Neural progenitor cell (in vitro differentiated cells): Measurements from ENCODE around the gene FAM3B. TPM values are rescaled to one million over a fixed set of nuclear protein-coding genes. Genes with fewer than 3 reads are reported as not detected.

Source experiments
- DNase-seq: peaks from one replicate; pipeline ENCODE4 v3.0.0-alpha.2; 2016; ENCODE audit warnings: low spot score
- H2AFZ ChIP-seq: fragments of 200-600 bp; sonication (generic); replicated peaks from 2 replicates; pipeline ENCODE4 v1.6.1; 2016; ENCODE audit warnings: antibody characterized with exemption
- H3F3A ChIP-seq: fragments of 200-600 bp; sonication (generic); 2 replicates; pipeline ENCODE4 v1.6.1; 2016; ENCODE audit warnings: antibody characterized with exemption, low read depth
- H3K27ac ChIP-seq: fragments of 200-600 bp; sonication (generic); 2 replicates; pipeline ENCODE4 v1.5.1; 2016; ENCODE audit warnings: mild to moderate bottlenecking
- H3K27me3 ChIP-seq: fragments of 200-600 bp; sonication (generic); 2 replicates; pipeline ENCODE4 v1.6.1; 2016; ENCODE audit warnings: mild to moderate bottlenecking, moderate library complexity
- H3K36me3 ChIP-seq: fragments of 200-600 bp; sonication (generic); 2 replicates; pipeline ENCODE4 v1.5.1; 2016
- H3K4me1 ChIP-seq: fragments of 200-600 bp; sonication (generic); 2 replicates; pipeline ENCODE4 v1.6.1; 2016; ENCODE audit warnings: mixed run types
- H3K4me2 ChIP-seq: fragments of 200-600 bp; sonication (generic); 2 replicates; pipeline ENCODE4 v1.6.1; 2016
- H3K4me3 ChIP-seq: fragments of 200-600 bp; sonication (generic); 2 replicates; pipeline ENCODE4 v1.5.1; 2016
- H3K79me2 ChIP-seq: fragments of 200-600 bp; sonication (generic); 2 replicates; pipeline ENCODE4 v1.6.1; 2016; ENCODE audit warnings: low read depth
- H3K9ac ChIP-seq: fragments of 200-600 bp; sonication (generic); 2 replicates; pipeline ENCODE4 v1.6.1; 2016
- H3K9me3 ChIP-seq: fragments of 200-600 bp; sonication (generic); 2 replicates; pipeline ENCODE4 v1.5.1; 2016; ENCODE audit warnings: low read depth
- H4K20me1 ChIP-seq: fragments of 200-600 bp; sonication (generic); 2 replicates; pipeline ENCODE4 v1.6.1; 2016; ENCODE audit warnings: low read depth
- H3K27ac Mint-ChIP-seq: 3 replicates; pipeline ENCODE4 v1.8.0; 2021; ENCODE audit warnings: mixed read lengths
- H3K27me3 Mint-ChIP-seq: 2 replicates; pipeline ENCODE4 v1.8.0; 2022; ENCODE audit warnings: low read depth, mild to moderate bottlenecking, inconsistent platforms, moderate library complexity, mixed read lengths; ENCODE audit not compliant: insufficient read depth
- H3K36me3 Mint-ChIP-seq: 3 replicates; pipeline ENCODE4 v1.8.0; 2021; ENCODE audit warnings: mixed read lengths
- H3K4me1 Mint-ChIP-seq: 3 replicates; pipeline ENCODE4 v1.8.0; 2021; ENCODE audit warnings: mixed read lengths
- H3K4me3 Mint-ChIP-seq: 3 replicates; pipeline ENCODE4 v1.8.0; 2021; ENCODE audit warnings: mild to moderate bottlenecking, moderate library complexity, mixed read lengths
- H3K9me3 Mint-ChIP-seq: 3 replicates; pipeline ENCODE4 v1.8.0; 2020; ENCODE audit warnings: mixed read lengths
- CTCF ChIP-seq: fragments of 200-600 bp; sonication (generic); IDR thresholded peaks from 2 replicates; pipeline ENCODE4 v1.5.1; 2017; ENCODE audit warnings: antibody characterized with exemption, mild to moderate bottlenecking
- EZH2 ChIP-seq: fragments of 200-600 bp; sonication (generic); IDR thresholded peaks from 2 replicates; pipeline ENCODE4 v1.6.1; 2017; ENCODE audit warnings: antibody characterized with exemption, mild to moderate bottlenecking, moderate library complexity
- EZH2phosphoT487 ChIP-seq: fragments of 200-600 bp; sonication (generic); IDR thresholded peaks from 2 replicates; pipeline ENCODE4 v1.6.1; 2017; ENCODE audit warnings: antibody characterized with exemption
- total RNA-seq: library from RNA; depleted of rRNA; stranded (reverse); fragments of >200 nt; gene quantifications from 2 replicates; pipeline ENCODE4 v1.2.3, GENCODE V29; 2015; ENCODE audit warnings: low replicate concordance

FAM3B gene
- total RNA-seq, 1 donor from 2014 or later, result not detected

DNA sequence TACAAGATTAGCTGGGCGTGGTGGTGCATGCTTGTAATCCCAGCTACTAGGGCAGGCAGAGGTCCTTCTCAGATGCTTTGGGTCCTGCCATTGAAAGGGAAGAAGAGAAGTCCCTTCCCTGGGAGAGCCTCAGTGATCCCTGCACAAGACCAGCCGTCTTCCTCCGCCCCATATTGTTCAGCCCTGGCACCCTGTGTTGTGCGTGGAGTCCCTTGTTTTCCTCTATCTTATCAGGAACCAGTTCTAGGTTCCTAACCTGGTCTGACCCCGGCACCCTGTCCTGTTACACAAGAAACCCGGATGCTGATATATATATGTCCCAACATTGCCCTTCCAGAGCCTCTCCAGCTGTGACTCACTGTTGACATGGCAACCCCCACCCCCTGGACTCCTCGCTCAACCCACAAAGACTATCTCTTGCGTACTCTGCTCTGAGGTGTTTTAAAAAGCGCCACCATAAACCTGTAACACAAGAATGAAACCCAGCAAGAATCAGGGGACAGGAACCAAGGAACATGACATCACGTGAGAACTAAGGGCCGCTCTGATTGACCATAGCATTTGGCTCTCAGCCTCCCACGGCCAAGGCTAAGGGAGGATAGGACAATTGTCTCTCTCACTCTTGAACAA lies 50.0 kb downstream of the FAM3B start:
- DNase-seq, result no peak
- H2AFZ ChIP-seq, result no peak overlapping the region
- H3K4me2 ChIP-seq, result no peak overlapping the region
- H4K20me1 ChIP-seq, result no peaks in the 10 kb centered on the region
- H3K36me3 ChIP-seq, result no peaks in the 10 kb centered on the region
- H3F3A ChIP-seq, result no peaks in the 10 kb centered on the region
- H3K4me1 Mint-ChIP-seq, result no peaks in the 10 kb centered on the region
- H3K79me2 ChIP-seq, result no peaks in the 10 kb centered on the region
- no peaks in the 10 kb centered on the region for H3K9me3 Mint-ChIP-seq
- no peak overlapping the region for H3K9ac ChIP-seq
- no peaks in the 10 kb centered on the region for H3K9me3 ChIP-seq
- peaks cover 4% of the 10 kb centered on the region for H3K4me1 ChIP-seq
- H3K4me3 ChIP-seq, result no peak overlapping the region
- TF ChIP-seq CTCF (no peak), EZH2phosphoT487 (no peak), EZH2 (no peak)
- no peak overlapping the region for H3K4me3 Mint-ChIP-seq
- peaks cover 17% of the 10 kb centered on the region for H3K27me3 Mint-ChIP-seq
- no peak overlapping the region for H3K27ac ChIP-seq
- no peaks in the 10 kb centered on the region for H3K36me3 Mint-ChIP-seq
- no peak overlapping the region for H3K27ac Mint-ChIP-seq
- H3K27me3 ChIP-seq, result no peaks in the 10 kb centered on the region

DNA sequence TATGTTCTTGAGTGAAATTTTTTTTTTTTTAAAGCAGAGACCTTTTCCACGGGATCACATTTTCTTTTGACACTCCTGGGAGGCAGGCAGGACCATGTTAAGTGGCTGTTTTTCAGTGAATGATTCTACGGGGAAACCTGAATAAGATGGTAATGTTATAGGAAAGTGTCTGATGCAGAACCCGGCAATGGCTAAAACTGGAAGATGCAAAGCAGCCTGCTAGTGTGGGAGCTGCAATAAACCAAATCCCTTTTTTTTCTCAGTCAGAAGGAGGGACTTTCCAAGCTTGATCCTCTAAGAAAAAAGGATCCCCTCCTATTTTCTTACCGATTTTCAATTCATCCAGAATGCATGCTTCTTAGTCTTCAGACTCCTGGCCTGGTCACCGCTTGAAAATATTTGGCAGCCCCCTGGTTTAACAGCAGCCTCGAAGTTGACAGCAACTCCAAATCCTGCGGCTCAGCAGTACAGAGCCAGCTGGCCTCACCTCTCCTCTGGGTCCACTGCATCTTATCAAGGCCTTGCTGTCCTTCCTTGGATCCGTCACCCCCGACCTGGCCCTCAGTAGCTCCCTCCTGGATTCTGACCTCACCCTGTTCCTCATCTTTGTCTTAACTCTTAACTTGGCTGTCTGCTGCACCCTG lies 50.8 kb downstream of the FAM3B start:
- Histone ChIP-seq H3K4me2 (no peak overlapping the region), H4K20me1 (no peaks in the 10 kb centered on the region), H3K27me3 (no peaks in the 10 kb centered on the region), H3K27ac (no peak overlapping the region), H3F3A (no peaks in the 10 kb centered on the region), H3K9me3 (no peaks in the 10 kb centered on the region), H3K79me2 (no peaks in the 10 kb centered on the region), H3K4me3 (no peak overlapping the region), H3K36me3 (no peaks in the 10 kb centered on the region), H2AFZ (no peak overlapping the region), H3K9ac (no peak overlapping the region), H3K4me1 (peaks cover 4% of the 10 kb centered on the region)
- Mint-ChIP-seq H3K27me3 (peaks cover 14% of the 10 kb centered on the region), H3K4me1 (no peaks in the 10 kb centered on the region), H3K4me3 (no peak overlapping the region), H3K27ac (no peak overlapping the region), H3K36me3 (no peaks in the 10 kb centered on the region), H3K9me3 (no peaks in the 10 kb centered on the region)
- TF ChIP-seq CTCF, result no peak
- no peak for TF ChIP-seq EZH2
- no peak for TF ChIP-seq EZH2phosphoT487
- no peak for DNase-seq

DNA sequence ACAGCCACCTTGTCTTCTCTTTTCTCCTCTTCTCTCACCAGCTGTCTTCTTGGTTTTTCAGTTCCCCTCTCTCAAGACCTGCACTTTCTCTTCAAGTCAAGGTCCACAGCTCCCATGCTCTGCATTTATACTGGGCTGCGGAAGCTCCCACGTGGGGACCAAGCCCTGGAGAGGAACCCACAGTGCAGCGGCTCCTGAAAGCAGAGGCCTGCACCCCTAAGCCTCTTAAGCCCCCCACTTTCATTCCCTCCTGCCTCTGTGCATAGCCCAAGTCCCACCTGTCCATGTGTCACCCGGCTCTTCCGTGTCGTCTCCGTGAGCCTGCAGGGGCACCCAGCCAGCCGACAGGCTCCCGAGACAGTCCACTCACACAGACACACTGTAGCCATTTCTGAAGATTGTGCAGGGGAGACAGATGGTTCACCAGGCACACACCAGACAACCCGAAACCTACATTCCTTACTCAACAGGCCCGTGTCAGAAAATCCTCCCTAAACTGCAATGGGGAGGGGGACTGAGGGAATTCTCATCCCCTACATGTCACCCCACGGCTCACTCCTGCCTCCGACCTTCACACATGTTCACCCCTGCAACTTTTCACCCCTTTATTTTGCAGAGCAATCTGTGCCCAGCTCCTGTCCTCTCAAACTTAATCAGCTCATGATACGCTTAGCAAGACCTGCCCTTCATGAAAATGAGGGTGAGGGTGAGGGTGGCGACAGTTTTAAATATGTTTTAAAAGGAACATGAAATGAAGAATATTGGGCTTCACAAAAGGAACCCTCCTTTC lies 51.5 kb downstream of the FAM3B start:
- Histone ChIP-seq H4K20me1 (no peaks in the 10 kb centered on the region), H3K4me3 (no peak overlapping the region), H3K9ac (no peak overlapping the region), H3K4me1 (peaks cover 4% of the 10 kb centered on the region), H3F3A (no peaks in the 10 kb centered on the region), H3K27me3 (no peaks in the 10 kb centered on the region), H3K4me2 (no peak overlapping the region), H3K27ac (no peak overlapping the region), H3K9me3 (no peaks in the 10 kb centered on the region), H2AFZ (no peak overlapping the region), H3K36me3 (no peaks in the 10 kb centered on the region), H3K79me2 (no peaks in the 10 kb centered on the region)
- Mint-ChIP-seq H3K4me3 (no peak overlapping the region), H3K27me3 (peaks cover 11% of the 10 kb centered on the region), H3K4me1 (no peaks in the 10 kb centered on the region), H3K9me3 (no peaks in the 10 kb centered on the region), H3K36me3 (no peaks in the 10 kb centered on the region), H3K27ac (no peak overlapping the region)
- DNase-seq, result no peak
- TF ChIP-seq EZH2, result no peak
- no peak for TF ChIP-seq CTCF
- no peak for TF ChIP-seq EZH2phosphoT487
